HG02943 (cell line): ENCODE measurements around the gene GLI2.

Experiments
- ATAC-seq: cut with Tn5 transposase; IDR thresholded peaks from one replicate; pipeline ENCODE4 v1.9.1; 2021; ENCODE audit warnings: mild to moderate bottlenecking, low read depth, moderate library complexity; ENCODE audit not compliant: unreplicated experiment

Gene GLI2

GRCh38 chr2:120736624-120737339 lies 1.1 kb downstream of the GLI2 start:
- no peak for ATAC-seq

- ATAC-seq, result no peak
These were observed 1.9 kb downstream of the GLI2 start for GRCh38 chr2:120737340-120738101.

- ATAC-seq, result no peak
These were observed 2.4 kb downstream of the GLI2 start for GRCh38 chr2:120738117-120738516.

GRCh38 chr2:120738786-120739437 lies 3.2 kb downstream of the GLI2 start:
- no peak for ATAC-seq

GRCh38 chr2:120739438-120740090 lies 3.9 kb downstream of the GLI2 start:
- no peak for ATAC-seq

- ATAC-seq, result no peak
These were observed 4.7 kb downstream of the GLI2 start for GRCh38 chr2:120740375-120740764.

GRCh38 chr2:120740765-120741524 lies 5.3 kb downstream of the GLI2 start:
- no peak for ATAC-seq

GRCh38 chr2:120741571-120742561 lies 6.2 kb downstream of the GLI2 start:
- no peak for ATAC-seq

GRCh38 chr2:120743657-120744056 lies 8.0 kb downstream of the GLI2 start:
- ATAC-seq, result no peak

GRCh38 chr2:120744817-120745216 lies 9.1 kb downstream of the GLI2 start:
- no peak for ATAC-seq

- no peak for ATAC-seq
These were observed 9.9 kb downstream of the GLI2 start for GRCh38 chr2:120745420-120746111.

- no peak for ATAC-seq
These were observed 10.5 kb downstream of the GLI2 start for GRCh38 chr2:120746144-120746543.

GRCh38 chr2:120747281-120747680 lies 11.6 kb downstream of the GLI2 start:
- ATAC-seq, result no peak

- ATAC-seq, result no peak
These were observed 12.0 kb downstream of the GLI2 start for GRCh38 chr2:120747706-120748105.

GRCh38 chr2:120748310-120748709 lies 12.6 kb downstream of the GLI2 start:
- no peak for ATAC-seq

- no peak for ATAC-seq
These were observed 13.1 kb downstream of the GLI2 start for GRCh38 chr2:120748741-120749140.

GRCh38 chr2:120749506-120750431 lies 14.1 kb downstream of the GLI2 start:
- no peak for ATAC-seq
